Esophagus muscularis mucosa (tissue), 4 donors: ENCODE results near the gene MCF2L. TPM values are rescaled to one million over a fixed set of nuclear protein-coding genes. Genes with fewer than 3 reads are reported as not detected.
"Not testable (repeated sequence)": the region's sequence is repeated elsewhere in the genome, so short reads cannot be mapped to it uniquely, and the experiment has no call there.

Experiments used
- DNase-seq: peaks from one replicate; pipeline ENCODE4 v3.0.0-alpha.2; 2017; ENCODE audit errors: extremely low spot score
- H3K27ac ChIP-seq, 4 donors: fragments of 200-600 bp; sonication (generic); replicated peaks in 1 of 4; 1 replicate in 3 of 4; 2 replicates in 1 of 4; pipeline ENCODE4 v1.5.1; 2016 to 2019; ENCODE audit warnings: mild to moderate bottlenecking in 1 of 4
- H3K27me3 ChIP-seq, 4 donors: fragments of 200-600 bp; sonication (generic); one replicate each; pipeline versions ENCODE4 v1.5.1 to v1.6.0; 2016 to 2019
- H3K36me3 ChIP-seq, 4 donors: fragments of 200-600 bp; sonication (generic); one replicate each; pipeline ENCODE4 v1.5.1; 2016 to 2019
- H3K4me1 ChIP-seq, 4 donors: fragments of 200-600 bp; sonication (generic); one replicate each; pipeline ENCODE4 v1.5.1; 2016 to 2019
- H3K4me3 ChIP-seq, 4 donors: fragments of 200-600 bp; sonication (generic); 1 replicate in 2 of 4; 2 replicates in 2 of 4; pipeline ENCODE4 v1.5.1; 2016 to 2019; ENCODE audit warnings: mild to moderate bottlenecking in 4 of 4, moderate library complexity in 1 of 4
- H3K9me3 ChIP-seq, 4 donors: fragments of 200-600 bp; sonication (generic); 1 replicate in 3 of 4; 2 replicates in 1 of 4; pipeline ENCODE4 v1.5.1; 2016 to 2019
- EP300 ChIP-seq: sonication (generic); formaldehyde crosslinking; IDR thresholded peaks from one replicate; pipeline ENCODE4 v1.6.1; 2017; ENCODE audit warnings: antibody characterized with exemption
- POLR2A ChIP-seq: fragments of 450-650 bp; IDR thresholded peaks from one replicate; pipeline ENCODE4 v1.6.1; 2017; ENCODE audit warnings: antibody characterized with exemption, moderate library complexity, mild to moderate bottlenecking, low read depth
- POLR2AphosphoS5 ChIP-seq, 2 donors: sonication (generic); formaldehyde crosslinking; IDR thresholded peaks; one replicate each; pipeline ENCODE4 v1.6.1; 2017; ENCODE audit warnings: antibody characterized with exemption in 2 of 2
- WGBS: methylation state at CpG from one replicate; pipeline ENCODE4 v1.1.5; 2018; 5-methylcytosine and 5-hydroxymethylcytosine counted together
- intact Hi-C: fragments of 100-400 bp; cut with DNase I; formaldehyde crosslinking; loops from one replicate; pipeline ENCODE4 v1.15.1; 2023
- total RNA-seq, 4 donors: library from RNA; depleted of rRNA; stranded (reverse); fragments of >200 nt; gene quantifications; one replicate each; pipeline versions ENCODE4 v1.1.0 to v1.2.1, GENCODE V29; 2016
- TF ChIP-seq, protein P1 (sequence below), 3 experiments: fragments of 200-600 bp in 2 of 3; fragments of 450-650 bp in 1 of 3; sonication (generic) in 2 of 3; IDR thresholded peaks; one replicate each; pipeline ENCODE4 v1.5.1; 2017 to 2019; ENCODE audit warnings: antibody characterized with exemption in 3 of 3, mild to moderate bottlenecking in 2 of 3, moderate library complexity in 1 of 3

The MCF2L gene
- total RNA-seq, 4 donors from 2014 or later: 14.5 to 38.6 (median 26.7) TPM

DNA sequence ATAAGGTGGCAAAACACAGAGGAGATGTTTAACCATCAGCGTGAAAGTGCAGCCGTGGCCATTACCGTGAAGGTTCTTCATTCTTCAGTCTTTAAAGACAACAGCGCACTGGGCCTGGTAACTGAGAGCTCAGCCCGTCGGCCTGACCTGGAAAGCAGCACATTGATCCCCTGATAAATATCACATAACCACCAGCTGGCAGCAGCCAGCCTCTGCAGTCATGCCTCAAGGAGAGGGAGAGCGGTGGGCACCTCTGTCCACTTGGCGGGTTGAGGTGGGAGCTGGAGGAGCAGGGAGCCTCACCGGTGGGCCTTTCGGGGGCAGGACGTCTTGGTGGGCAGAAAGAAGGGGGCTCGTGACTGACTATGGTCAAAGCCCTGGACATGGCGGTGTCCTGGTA is 58.1 kb downstream of the MCF2L start:
- H3K4me1 ChIP-seq: peaks cover 0 to 6% (median 0%) of the 10 kb centered on the region in 4 donors
- H3K27me3 ChIP-seq: peaks cover 0 to 53% (median 0%) of the 10 kb centered on the region in 4 donors
- whole genome bisulfite sequencing: 90% methylated on average over 13 of the region's 13 CpGs
- H3K9me3 ChIP-seq: no peaks in the 10 kb centered on the region
- peaks cover 0 to 37% (median 0%) of the 10 kb centered on the region in 4 donors for H3K36me3 ChIP-seq
- TF ChIP-seq POLR2A (no peak), POLR2AphosphoS5 (IDR thresholded peaks at IDR 0.05) (no peak), EP300 (no peak)
- TF ChIP-seq, protein P1, sequence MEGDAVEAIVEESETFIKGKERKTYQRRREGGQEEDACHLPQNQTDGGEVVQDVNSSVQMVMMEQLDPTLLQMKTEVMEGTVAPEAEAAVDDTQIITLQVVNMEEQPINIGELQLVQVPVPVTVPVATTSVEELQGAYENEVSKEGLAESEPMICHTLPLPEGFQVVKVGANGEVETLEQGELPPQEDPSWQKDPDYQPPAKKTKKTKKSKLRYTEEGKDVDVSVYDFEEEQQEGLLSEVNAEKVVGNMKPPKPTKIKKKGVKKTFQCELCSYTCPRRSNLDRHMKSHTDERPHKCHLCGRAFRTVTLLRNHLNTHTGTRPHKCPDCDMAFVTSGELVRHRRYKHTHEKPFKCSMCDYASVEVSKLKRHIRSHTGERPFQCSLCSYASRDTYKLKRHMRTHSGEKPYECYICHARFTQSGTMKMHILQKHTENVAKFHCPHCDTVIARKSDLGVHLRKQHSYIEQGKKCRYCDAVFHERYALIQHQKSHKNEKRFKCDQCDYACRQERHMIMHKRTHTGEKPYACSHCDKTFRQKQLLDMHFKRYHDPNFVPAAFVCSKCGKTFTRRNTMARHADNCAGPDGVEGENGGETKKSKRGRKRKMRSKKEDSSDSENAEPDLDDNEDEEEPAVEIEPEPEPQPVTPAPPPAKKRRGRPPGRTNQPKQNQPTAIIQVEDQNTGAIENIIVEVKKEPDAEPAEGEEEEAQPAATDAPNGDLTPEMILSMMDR (IDR thresholded peaks at IDR 0.05): no peak
- H3K27ac ChIP-seq: no peak overlapping the region
- intact Hi-C loops: no loop called here
- no peak overlapping the region for H3K4me3 ChIP-seq
- DNase-seq: no peak

DNA sequence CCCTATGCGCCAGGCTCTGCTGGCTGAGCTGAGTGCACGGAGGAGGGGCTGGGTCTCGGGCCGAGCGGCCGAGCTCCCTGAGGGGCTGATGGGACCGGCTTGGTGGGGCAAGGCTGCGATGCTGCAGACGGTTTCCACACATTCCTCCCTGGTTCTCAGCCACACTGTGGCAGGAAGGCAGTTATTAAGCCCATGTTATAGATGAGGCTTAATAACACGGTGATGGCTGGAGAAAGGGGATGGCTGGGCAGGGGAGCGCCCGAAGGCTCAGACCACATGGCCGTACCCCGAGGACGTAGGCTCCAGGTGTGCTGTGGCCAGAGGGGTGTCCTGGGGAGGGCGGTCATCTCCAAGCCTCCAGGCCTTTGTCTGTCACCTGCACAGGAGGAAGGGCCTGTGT is 58.6 kb downstream of the MCF2L start:
- no peak overlapping the region for H3K4me3 ChIP-seq
- H3K9me3 ChIP-seq: no peaks in the 10 kb centered on the region
- H3K4me1 ChIP-seq: peaks cover 0 to 6% (median 0%) of the 10 kb centered on the region in 4 donors
- peaks cover 0 to 37% (median 0%) of the 10 kb centered on the region in 4 donors for H3K36me3 ChIP-seq
- no peak overlapping the region for H3K27ac ChIP-seq
- DNase-seq: no peak
- WGBS: 85% methylated on average over 10 of the region's 16 CpGs
- H3K27me3 ChIP-seq: peaks cover 0 to 52% (median 0%) of the 10 kb centered on the region in 4 donors
- intact Hi-C loops: no loop called here
- no peak for TF ChIP-seq POLR2A
- TF ChIP-seq EP300: no peak

DNA sequence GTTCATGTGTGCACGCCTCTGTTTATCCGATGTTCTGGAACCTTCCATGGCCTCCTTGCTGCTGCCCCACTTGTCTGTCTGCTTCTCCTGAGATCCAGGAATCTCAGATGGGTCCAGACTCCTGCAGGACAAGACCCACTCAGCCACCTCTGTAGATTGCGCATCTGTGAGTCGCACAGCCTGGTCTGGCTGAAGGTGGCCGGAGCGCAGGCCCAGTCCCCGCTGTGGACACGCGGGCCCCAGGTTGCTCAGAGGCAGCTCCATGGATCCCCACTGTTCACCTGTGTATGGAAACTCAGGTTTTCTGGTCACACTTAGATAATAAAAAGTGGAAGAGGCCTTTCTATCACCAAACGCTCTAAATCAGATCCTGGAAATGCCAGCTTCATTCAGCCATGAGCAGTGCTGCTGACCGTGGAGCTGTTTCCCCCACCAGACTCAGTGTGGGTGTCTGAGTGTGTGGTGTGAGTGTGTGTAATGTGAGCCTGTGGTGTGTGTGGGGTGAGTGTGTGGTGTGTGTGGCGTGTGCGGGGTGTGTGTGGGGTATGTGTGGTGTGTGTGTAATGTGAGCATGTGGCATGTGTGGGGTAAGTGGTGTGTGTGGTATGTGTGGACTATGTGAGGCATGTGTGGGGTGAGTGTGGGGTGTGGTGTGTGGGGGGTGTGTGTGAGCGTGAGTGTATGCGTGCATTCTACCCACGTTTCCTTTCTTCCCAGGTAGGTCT is 59.5 kb downstream of the MCF2L start:
- 84% methylated on average over 9 of the region's 16 CpGs for WGBS
- intact Hi-C loops: no loop called here
- no peak overlapping the region for H3K27ac ChIP-seq
- peaks cover 0 to 36% (median 0%) of the 10 kb centered on the region in 4 donors for H3K36me3 ChIP-seq
- no peaks in the 10 kb centered on the region for H3K9me3 ChIP-seq
- no peak for DNase-seq
- peaks cover 0 to 44% (median 0%) of the 10 kb centered on the region in 4 donors for H3K27me3 ChIP-seq
- no peak overlapping the region for H3K4me3 ChIP-seq
- peaks cover 0 to 5% (median 0%) of the 10 kb centered on the region in 4 donors for H3K4me1 ChIP-seq
- TF ChIP-seq POLR2A (no peak), POLR2AphosphoS5 (IDR thresholded peaks at IDR 0.05) (no peak), EP300 (no peak)
- TF ChIP-seq, protein P1 (IDR thresholded peaks at IDR 0.05): no peak

DNA sequence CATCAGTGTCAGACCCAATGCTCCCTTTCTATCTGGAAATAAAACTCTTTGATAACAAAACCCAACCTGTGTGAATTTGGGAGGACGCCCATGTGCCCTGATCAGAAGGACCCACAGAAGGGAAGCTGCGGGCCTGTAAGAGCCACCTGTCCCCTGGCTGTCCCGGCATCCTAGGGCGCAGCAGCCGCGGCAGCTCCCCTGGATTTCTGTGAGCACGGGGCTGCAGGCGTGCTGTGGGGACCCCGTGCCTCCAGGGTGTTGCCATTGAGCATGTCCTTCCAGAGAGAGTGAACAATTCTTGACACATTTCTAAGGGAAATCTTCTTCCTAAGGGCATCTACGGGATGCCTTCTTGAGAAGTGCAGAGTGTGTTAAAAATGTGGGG is 60.0 kb downstream of the MCF2L start:
- peaks cover 0 to 31% (median 0%) of the 10 kb centered on the region in 4 donors for H3K36me3 ChIP-seq
- no peak overlapping the region for H3K4me3 ChIP-seq
- no peak for TF ChIP-seq POLR2A
- TF ChIP-seq, protein P1 (IDR thresholded peaks at IDR 0.05): no peak
- TF ChIP-seq POLR2AphosphoS5 (IDR thresholded peaks at IDR 0.05): no peak
- no peak for TF ChIP-seq EP300
- no peaks in the 10 kb centered on the region for H3K4me1 ChIP-seq
- WGBS: 74% methylated on average over 8 of the region's 10 CpGs
- H3K27ac ChIP-seq: no peak overlapping the region
- DNase-seq: no peak
- H3K9me3 ChIP-seq: no peaks in the 10 kb centered on the region
- H3K27me3 ChIP-seq: peaks cover 0 to 39% (median 0%) of the 10 kb centered on the region in 4 donors
- intact Hi-C loops: no loop called here

DNA sequence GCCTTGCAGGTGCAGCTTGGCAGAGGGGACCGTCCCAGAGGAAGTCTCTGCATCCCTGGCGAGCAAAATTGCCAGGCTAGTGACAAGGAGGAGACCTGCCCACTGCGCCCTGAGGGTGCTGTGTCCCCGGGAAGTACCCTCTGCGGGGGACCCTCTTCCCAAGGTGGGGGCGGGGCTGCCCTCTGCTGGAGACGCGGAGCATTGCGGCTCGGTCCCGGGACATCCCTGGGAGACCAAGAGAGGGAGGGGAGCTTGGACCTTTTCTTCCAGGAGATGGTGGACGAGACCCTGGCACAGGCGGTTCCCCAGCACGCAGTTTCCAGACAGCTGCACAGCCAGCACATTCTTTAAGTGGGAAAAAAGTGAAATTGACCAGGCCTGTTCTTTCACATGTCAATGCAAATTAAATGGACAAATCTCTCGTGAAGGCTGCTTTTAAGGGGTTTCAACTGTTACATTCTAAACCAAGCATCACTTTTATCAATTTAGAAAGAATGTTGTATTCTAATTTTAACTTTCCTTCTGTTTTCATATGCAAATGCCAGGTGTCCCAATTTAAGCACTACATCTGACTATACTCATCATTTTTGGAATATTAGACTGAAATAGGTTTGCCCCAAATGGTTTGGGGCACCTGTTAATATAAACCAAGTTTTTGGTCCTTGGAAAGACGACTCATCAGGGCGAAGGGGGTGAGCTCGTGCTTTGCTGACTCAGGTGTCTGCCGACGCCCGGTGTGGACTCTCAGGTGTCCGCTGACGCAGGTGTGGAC is 60.7 kb downstream of the MCF2L start:
- intact Hi-C loops: loop anchor here (5.0 to 10.0 kb wide), 2 partner anchors 87 to 185 kb away; no protein-coding TSS in a partner anchor
- WGBS: 57% methylated on average over 11 of the region's 23 CpGs

DNA sequence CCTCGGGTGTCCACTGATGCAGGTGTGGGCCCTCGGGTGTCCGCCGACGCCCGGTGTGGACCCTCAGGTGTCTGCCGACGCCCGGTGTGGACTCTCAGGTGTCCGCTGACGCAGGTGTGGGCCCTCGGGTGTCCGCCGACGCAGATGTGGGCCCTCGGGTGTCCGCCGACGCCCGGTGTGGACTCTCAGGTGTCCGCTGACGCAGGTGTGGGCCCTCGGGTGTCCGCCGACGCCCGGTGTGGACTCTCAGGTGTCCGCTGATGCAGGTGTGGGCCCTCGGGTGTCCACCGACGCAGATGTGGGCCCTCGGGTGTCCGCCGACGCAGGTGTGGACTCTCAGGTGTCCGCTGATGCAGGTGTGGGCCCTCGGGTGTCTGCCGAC is 61.2 kb downstream of the MCF2L start:
- not testable (repeated sequence) for H3K4me1 ChIP-seq, H3K9me3 ChIP-seq, H3K27ac ChIP-seq, H3K4me3 ChIP-seq, DNase-seq
- intact Hi-C loops: loop anchor here (5.0 to 10.0 kb wide), 2 partner anchors 88 to 185 kb away; no protein-coding TSS in a partner anchor
- peaks cover 0 to 39% (median 0%) of the 10 kb centered on the region in 4 donors for H3K27me3 ChIP-seq
- WGBS: 89% methylated on average over 13 of the region's 38 CpGs
- peaks cover 0 to 23% (median 0%) of the 10 kb centered on the region in 4 donors for H3K36me3 ChIP-seq

More for the DNA sequence above, 60.7 kb downstream of the MCF2L start:
- Histone ChIP-seq H3K27ac (no peak overlapping the region), H3K4me1 (peaks cover 0 to 1% (median under 1%) of the 10 kb centered on the region in 4 donors), H3K36me3 (peaks cover 0 to 24% (median 0%) of the 10 kb centered on the region in 4 donors), H3K4me3 (no peak overlapping the region), H3K9me3 (no peaks in the 10 kb centered on the region), H3K27me3 (peaks cover 0 to 39% (median 0%) of the 10 kb centered on the region in 4 donors)
- no peak for TF ChIP-seq POLR2AphosphoS5 (IDR thresholded peaks at IDR 0.05)
- TF ChIP-seq, protein P1 (IDR thresholded peaks at IDR 0.05): peak; percentile 44 to 66 (median 49)
- DNase-seq: no peak
